Mesothelial cell of epicardium (in vitro differentiated cells): ENCODE results near the gene CHMP4B. TPM values are rescaled to one million over a fixed set of nuclear protein-coding genes. Genes with fewer than 3 reads are reported as not detected.

ENCODE experiments used
- DNase-seq, 2 experiments: peaks; one replicate each; pipeline ENCODE4 v3.0.0; 2021; ENCODE audit warnings: low spot score in 2 of 2; ENCODE audit not compliant: unreplicated experiment in 2 of 2
- H3K27ac Mint-ChIP-seq: 2 replicates; pipeline ENCODE4 v1.8.0; 2021; ENCODE audit warnings: mixed read lengths
- H3K27me3 Mint-ChIP-seq: 2 replicates; pipeline ENCODE4 v1.8.0; 2021; ENCODE audit warnings: low read depth, mixed read lengths
- H3K36me3 Mint-ChIP-seq: 2 replicates; pipeline ENCODE4 v1.8.0; 2021; ENCODE audit warnings: mixed read lengths
- H3K4me1 Mint-ChIP-seq: 2 replicates; pipeline ENCODE4 v1.8.0; 2021; ENCODE audit warnings: mixed read lengths
- H3K4me3 Mint-ChIP-seq: 2 replicates; pipeline ENCODE4 v1.8.0; 2021; ENCODE audit warnings: mild to moderate bottlenecking, moderate library complexity, mixed read lengths
- H3K9me3 Mint-ChIP-seq: 2 replicates; pipeline ENCODE4 v1.8.0; 2021; ENCODE audit warnings: mixed read lengths
- total RNA-seq: library from RNA; stranded (reverse); gene quantifications from 3 replicates; pipeline ENCODE4 v1.2.1, GENCODE V29; 2021
- TF ChIP-seq, protein P1 (sequence below): fragments of 200-600 bp; sonication (generic); IDR thresholded peaks from one replicate; pipeline ENCODE4 v1.5.0; 2021; ENCODE audit warnings: antibody characterized with exemption; ENCODE audit not compliant: unreplicated experiment

CHMP4B gene
- total RNA-seq, 1 donor from 2014 or later, result 76.9 TPM

DNA sequence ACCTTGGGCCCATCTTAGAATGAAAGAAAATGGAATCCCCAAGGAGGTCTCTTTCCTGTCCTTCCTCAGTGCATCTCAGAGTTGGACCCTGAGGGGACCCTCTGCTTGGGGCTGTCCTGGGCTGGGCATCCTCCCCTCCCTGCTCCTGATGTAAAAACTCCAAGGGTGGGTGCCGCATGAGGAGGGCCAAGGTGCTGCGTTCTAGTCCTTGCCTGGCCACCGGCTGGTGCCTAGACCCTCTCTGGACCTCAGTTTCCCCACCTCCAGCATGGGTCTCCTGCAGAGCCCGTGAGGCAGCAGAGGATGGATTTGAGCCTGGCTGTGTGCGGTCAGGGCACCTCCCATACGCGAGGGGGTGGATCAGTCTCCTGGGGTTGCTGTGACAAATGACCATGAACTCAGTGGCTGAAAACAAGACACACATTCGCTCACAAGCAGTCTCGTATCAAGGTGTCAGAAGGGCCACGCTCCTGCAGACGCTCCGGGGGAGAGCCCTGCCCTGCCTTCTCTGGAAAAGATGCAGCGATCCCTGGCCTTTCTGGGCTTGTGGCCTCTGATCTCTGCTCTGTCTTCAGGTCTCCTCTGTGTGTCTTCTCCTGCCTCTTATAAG is 54.7 kb downstream of the CHMP4B start:
- TF ChIP-seq, protein P1, sequence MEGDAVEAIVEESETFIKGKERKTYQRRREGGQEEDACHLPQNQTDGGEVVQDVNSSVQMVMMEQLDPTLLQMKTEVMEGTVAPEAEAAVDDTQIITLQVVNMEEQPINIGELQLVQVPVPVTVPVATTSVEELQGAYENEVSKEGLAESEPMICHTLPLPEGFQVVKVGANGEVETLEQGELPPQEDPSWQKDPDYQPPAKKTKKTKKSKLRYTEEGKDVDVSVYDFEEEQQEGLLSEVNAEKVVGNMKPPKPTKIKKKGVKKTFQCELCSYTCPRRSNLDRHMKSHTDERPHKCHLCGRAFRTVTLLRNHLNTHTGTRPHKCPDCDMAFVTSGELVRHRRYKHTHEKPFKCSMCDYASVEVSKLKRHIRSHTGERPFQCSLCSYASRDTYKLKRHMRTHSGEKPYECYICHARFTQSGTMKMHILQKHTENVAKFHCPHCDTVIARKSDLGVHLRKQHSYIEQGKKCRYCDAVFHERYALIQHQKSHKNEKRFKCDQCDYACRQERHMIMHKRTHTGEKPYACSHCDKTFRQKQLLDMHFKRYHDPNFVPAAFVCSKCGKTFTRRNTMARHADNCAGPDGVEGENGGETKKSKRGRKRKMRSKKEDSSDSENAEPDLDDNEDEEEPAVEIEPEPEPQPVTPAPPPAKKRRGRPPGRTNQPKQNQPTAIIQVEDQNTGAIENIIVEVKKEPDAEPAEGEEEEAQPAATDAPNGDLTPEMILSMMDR, result no peak
- Mint-ChIP-seq H3K27ac (no peak overlapping the region), H3K36me3 (no peaks in the 10 kb centered on the region), H3K4me3 (no peak overlapping the region), H3K4me1 (peaks cover 7% of the 10 kb centered on the region), H3K9me3 (no peaks in the 10 kb centered on the region), H3K27me3 (no peaks in the 10 kb centered on the region)
- DNase-seq, result no peak

DNA sequence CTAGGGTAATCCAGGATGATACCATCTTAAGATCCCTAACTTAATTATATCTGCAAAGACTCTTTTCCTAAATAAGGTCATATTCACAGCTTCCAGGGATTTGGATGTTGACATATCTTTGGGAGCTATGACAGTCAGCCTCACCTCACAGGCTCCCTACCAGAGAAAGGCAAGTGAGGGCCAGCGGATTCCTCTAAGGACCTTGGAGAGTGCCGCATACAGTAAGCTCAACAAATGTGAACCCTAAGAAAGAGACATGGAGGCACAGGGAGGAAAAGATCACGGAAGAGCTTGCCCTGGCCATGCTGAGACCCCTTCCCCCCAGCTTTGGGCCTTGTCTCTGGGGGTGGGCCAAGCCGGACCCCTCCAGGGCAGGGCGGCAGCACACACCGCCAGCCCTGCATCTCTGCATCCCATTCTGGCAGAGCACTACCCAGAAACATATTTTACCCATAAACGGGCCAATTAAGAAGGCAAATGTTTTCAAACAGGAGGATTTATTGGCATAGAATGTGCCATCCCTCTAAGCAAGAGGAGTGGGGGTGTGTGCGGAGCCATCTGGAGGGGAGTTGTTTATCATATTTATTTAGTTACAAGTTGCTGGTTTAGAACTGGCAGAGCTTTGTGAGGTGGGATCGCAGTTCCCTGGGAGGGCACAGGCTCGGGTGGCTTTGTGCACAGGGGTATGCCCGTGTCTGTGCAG is 55.4 kb downstream of the CHMP4B start:
- H3K27ac Mint-ChIP-seq, result no peak overlapping the region
- TF ChIP-seq, protein P1, result no peak

DNA sequence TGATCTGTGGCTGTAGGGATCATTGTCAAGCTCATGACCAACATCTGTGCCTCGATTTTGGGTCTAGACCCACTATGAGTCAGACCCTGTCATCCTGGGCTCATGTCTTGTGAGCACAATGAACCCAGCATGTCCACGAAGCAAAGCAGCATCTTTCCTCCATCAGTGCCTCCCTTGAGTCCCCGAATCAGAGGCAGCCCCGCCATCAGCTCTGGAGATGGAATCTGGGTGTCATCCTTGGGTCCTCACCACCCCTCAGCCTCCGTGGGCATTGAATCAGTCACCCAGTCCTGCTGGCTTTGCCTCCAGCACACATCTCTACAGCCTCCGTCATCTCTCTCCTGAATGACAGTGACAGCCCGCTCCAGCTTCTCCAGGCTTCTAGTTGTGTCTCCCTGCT is 56.9 kb downstream of the CHMP4B start:
- no peaks in the 10 kb centered on the region for H3K9me3 Mint-ChIP-seq
- no peaks in the 10 kb centered on the region for H3K36me3 Mint-ChIP-seq
- no peak for DNase-seq
- peaks cover 1% of the 10 kb centered on the region for H3K27me3 Mint-ChIP-seq
- no peak overlapping the region for H3K4me3 Mint-ChIP-seq
- TF ChIP-seq, protein P1, result no peak
- peaks cover 7% of the 10 kb centered on the region for H3K4me1 Mint-ChIP-seq
- H3K27ac Mint-ChIP-seq, result no peak overlapping the region

More for the DNA sequence above, 55.4 kb downstream of the CHMP4B start:
- Mint-ChIP-seq H3K9me3 (no peaks in the 10 kb centered on the region), H3K4me3 (no peak overlapping the region), H3K4me1 (peaks cover 7% of the 10 kb centered on the region), H3K36me3 (no peaks in the 10 kb centered on the region), H3K27me3 (no peaks in the 10 kb centered on the region)
- DNase-seq, result no peak

DNA sequence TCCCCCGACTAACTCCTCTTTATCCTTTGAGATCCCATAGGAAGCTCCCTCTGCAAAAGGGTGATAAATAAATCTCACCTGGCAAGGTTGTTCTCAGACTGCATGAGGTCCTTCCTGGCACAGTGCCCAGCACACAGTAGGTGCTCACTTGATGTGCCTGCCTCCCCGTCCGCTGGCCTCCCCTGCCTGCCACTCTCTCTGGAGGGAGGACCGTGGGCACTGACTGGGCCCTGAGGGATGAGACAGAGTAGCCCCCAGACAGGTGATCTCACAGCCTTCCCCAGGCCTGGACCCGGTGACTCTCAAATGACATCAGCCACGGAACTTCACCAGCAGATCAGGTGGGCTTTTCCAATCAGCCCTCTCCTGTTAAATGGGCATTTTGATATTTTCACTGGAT is 57.4 kb downstream of the CHMP4B start:
- Mint-ChIP-seq H3K4me1 (peaks cover 4% of the 10 kb centered on the region), H3K4me3 (no peak overlapping the region), H3K27ac (no peak overlapping the region), H3K9me3 (no peaks in the 10 kb centered on the region), H3K36me3 (no peaks in the 10 kb centered on the region), H3K27me3 (peaks cover 1% of the 10 kb centered on the region)
- DNase-seq, result no peak
- TF ChIP-seq, protein P1, result no peak

DNA sequence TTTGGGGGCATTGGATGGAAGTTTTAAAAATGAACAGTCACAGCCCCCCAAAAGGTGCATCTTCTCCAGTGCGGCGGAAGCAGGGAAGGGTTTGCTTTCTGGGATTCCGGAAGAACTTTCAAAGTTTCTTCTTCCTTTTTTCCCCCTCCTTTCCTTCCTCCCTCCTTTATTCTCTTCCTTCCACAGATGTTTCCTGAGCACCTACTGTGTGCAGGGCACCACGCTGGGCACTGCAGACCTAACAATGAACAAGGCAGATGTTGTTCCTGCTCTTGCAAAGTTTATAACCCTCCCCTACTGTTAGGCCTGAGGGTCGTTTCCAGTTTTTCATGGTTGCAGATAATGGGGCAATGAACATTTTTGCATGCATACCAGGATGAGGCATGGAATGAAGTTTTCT is 58.1 kb downstream of the CHMP4B start:
- H3K27ac Mint-ChIP-seq, result no peak overlapping the region
- DNase-seq, result no peak
- peaks cover 1% of the 10 kb centered on the region for H3K27me3 Mint-ChIP-seq
- TF ChIP-seq, protein P1, result no peak
- no peaks in the 10 kb centered on the region for H3K9me3 Mint-ChIP-seq
- no peaks in the 10 kb centered on the region for H3K36me3 Mint-ChIP-seq
- H3K4me1 Mint-ChIP-seq, result peaks cover 2% of the 10 kb centered on the region
- H3K4me3 Mint-ChIP-seq, result no peak overlapping the region
